Nephron progenitor cell (in vitro differentiated cells): ENCODE results near the gene SNAP91.

Experiments used
- DNase-seq: peaks from one replicate; pipeline ENCODE4 v3.0.0; 2021
- H3K27ac Mint-ChIP-seq: 2 replicates; pipeline ENCODE4 v1.8.0; 2021; ENCODE audit warnings: mild to moderate bottlenecking, moderate library complexity, mixed read lengths
- H3K27me3 Mint-ChIP-seq: 2 replicates; pipeline ENCODE4 v1.8.0; 2021; ENCODE audit warnings: mild to moderate bottlenecking, low read depth, mixed read lengths; ENCODE audit not compliant: poor library complexity
- H3K36me3 Mint-ChIP-seq: 2 replicates; pipeline ENCODE4 v1.8.0; 2021; ENCODE audit warnings: low read depth, mixed read lengths
- H3K4me1 Mint-ChIP-seq: 2 replicates; pipeline ENCODE4 v1.8.0; 2021; ENCODE audit warnings: mixed read lengths
- H3K4me3 Mint-ChIP-seq: 2 replicates; pipeline ENCODE4 v1.8.0; 2021; ENCODE audit warnings: mild to moderate bottlenecking, moderate library complexity, mixed read lengths
- H3K9me3 Mint-ChIP-seq: 2 replicates; pipeline ENCODE4 v1.8.0; 2021; ENCODE audit warnings: mild to moderate bottlenecking, moderate library complexity, mixed read lengths
- CTCF ChIP-seq: fragments of 200-600 bp; sonication (generic); IDR thresholded peaks from 2 replicates; pipeline ENCODE4 v1.5.0; 2021; ENCODE audit warnings: antibody characterized with exemption

Gene SNAP91

GRCh38 chr6:83536034-83536646, 172.8 kb downstream of the SNAP91 start:
- H3K9me3 Mint-ChIP-seq = no peaks in the 10 kb centered on the region

DNA sequence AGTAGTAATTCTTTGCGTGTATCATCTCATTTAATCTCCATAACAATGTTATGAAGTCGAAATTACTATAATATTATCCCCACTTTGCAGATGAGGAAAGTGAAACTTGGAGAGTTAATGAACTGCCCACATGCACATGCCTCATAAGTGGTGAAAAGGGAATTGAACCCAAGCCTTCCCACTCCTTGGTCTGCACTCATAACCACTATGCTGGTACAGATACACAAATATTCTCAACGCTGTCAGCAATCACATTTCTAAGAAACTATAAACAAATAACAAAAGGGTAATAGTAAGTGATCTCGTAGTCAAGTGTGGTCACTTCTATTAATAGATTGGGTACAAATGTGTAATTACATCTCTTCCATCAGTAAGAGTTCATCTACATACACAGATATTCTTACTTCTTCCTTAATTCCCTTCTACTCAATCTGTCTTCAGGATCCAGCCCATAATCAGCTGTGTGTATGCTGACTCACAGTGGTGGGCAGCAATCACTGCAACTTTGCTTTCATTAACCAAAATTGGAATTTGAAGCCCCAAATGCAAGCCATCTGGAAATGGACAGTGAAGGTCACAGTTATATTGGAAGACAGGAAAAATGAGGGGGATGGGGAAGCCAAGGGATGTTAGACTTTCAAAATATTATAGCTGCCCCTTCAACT, 190.0 kb downstream of the SNAP91 start:
- no peak for DNase-seq
- Mint-ChIP-seq H3K27ac (no peak overlapping the region), H3K4me3 (no peak overlapping the region), H3K36me3 (no peaks in the 10 kb centered on the region), H3K27me3 (no peaks in the 10 kb centered on the region), H3K9me3 (no peaks in the 10 kb centered on the region), H3K4me1 (no peaks in the 10 kb centered on the region)
- TF ChIP-seq CTCF = no peak

More at GRCh38 chr6:83536034-83536646, 172.8 kb downstream of the SNAP91 start:
- TF ChIP-seq CTCF = peak; percentile 72
- Mint-ChIP-seq H3K27ac (no peak overlapping the region), H3K36me3 (no peaks in the 10 kb centered on the region), H3K4me3 (no peak overlapping the region), H3K27me3 (peaks cover 11% of the 10 kb centered on the region), H3K4me1 (no peaks in the 10 kb centered on the region)
- DNase-seq = peak; percentile 68

- peaks cover 10% of the 10 kb centered on the region for H3K4me1 Mint-ChIP-seq
- DNase-seq = no peak
- H3K27me3 Mint-ChIP-seq = peaks cover 5% of the 10 kb centered on the region
These were observed 191.4 kb downstream of the SNAP91 start for GRCh38 chr6:83517500-83517899.

DNA sequence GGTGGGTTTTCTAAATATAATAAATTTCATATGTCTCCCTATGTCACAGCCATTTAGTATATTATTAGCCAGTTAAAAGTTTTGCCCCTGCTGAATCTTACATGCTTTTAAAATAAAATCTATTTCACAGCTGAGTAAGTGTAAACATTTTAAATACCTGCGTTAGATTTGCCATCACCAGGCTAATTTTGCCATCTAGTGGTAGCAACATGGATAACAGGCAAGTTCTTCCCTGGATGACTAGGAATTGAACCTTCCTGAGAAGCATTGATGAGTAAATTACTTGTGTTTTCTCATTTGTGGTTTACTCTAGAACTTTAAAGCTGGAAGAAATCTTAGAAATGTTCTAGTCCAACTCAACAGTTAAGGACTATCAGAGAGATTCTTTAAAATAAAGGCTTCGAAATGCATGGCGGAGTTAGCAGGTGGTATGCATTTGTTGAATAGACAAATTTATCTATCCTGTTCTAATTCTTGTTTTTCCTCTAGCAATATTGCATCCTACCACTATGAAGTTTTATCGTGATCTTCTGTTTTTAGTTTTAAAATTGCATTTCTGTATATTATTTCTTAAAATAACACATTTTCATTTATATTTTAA, 193.9 kb downstream of the SNAP91 start:
- Mint-ChIP-seq H3K4me1 (peaks cover 17% of the 10 kb centered on the region), H3K36me3 (no peaks in the 10 kb centered on the region), H3K4me3 (no peak overlapping the region), H3K9me3 (no peaks in the 10 kb centered on the region), H3K27ac (no peak overlapping the region), H3K27me3 (peaks cover 5% of the 10 kb centered on the region)
- peak; percentile 89 for TF ChIP-seq CTCF
- DNase-seq = peak; percentile 34

More at GRCh38 chr6:83517500-83517899, 191.4 kb downstream of the SNAP91 start:
- Mint-ChIP-seq H3K27ac (no peak overlapping the region), H3K4me3 (no peak overlapping the region), H3K9me3 (no peaks in the 10 kb centered on the region), H3K36me3 (no peaks in the 10 kb centered on the region)
- no peak for TF ChIP-seq CTCF

GRCh38 chr6:83514466-83514865, 194.4 kb downstream of the SNAP91 start:
- no peaks in the 10 kb centered on the region for H3K9me3 Mint-ChIP-seq
- peaks cover 5% of the 10 kb centered on the region for H3K27me3 Mint-ChIP-seq
- no peak overlapping the region for H3K4me3 Mint-ChIP-seq
- H3K4me1 Mint-ChIP-seq = peaks cover 17% of the 10 kb centered on the region
- DNase-seq = no peak
- H3K27ac Mint-ChIP-seq = no peak overlapping the region
- TF ChIP-seq CTCF = no peak
- no peaks in the 10 kb centered on the region for H3K36me3 Mint-ChIP-seq
